WTC11 (cell line): ENCODE data around the gene NUDT14.

Experiments
- ATF1 ChIP-seq: sonication (generic); formaldehyde crosslinking; IDR thresholded peaks from 2 replicates; pipeline ENCODE4 v1.8.1; 2023; ENCODE audit warnings: mild to moderate bottlenecking, moderate library complexity, missing genetic modification reagents
- ESRRA ChIP-seq: sonication (generic); formaldehyde crosslinking; IDR thresholded peaks from 2 replicates; pipeline ENCODE4 v1.8.1; 2022; ENCODE audit warnings: mild to moderate bottlenecking, missing genetic modification reagents, borderline replicate concordance
- GABPB1 ChIP-seq: sonication (generic); formaldehyde crosslinking; IDR thresholded peaks from 2 replicates; pipeline ENCODE4 v1.8.1; 2023; ENCODE audit warnings: mild to moderate bottlenecking, missing genetic modification reagents
- JUN ChIP-seq: sonication (generic); formaldehyde crosslinking; IDR thresholded peaks from 2 replicates; pipeline ENCODE4 v1.8.0; 2023; ENCODE audit warnings: mild to moderate bottlenecking, missing genetic modification reagents
- NR3C1 ChIP-seq: sonication (generic); formaldehyde crosslinking; conservative IDR thresholded peaks from 2 replicates; pipeline ENCODE4 v1.8.1; 2023; ENCODE audit warnings: low read depth, mild to moderate bottlenecking, missing genetic modification reagents
- TCF7 ChIP-seq: sonication (generic); formaldehyde crosslinking; IDR thresholded peaks from 2 replicates; pipeline ENCODE4 v1.8.0; 2022; ENCODE audit warnings: mild to moderate bottlenecking, low read depth, missing genetic modification reagents, moderate library complexity
- ZNF138 ChIP-seq: sonication (generic); formaldehyde crosslinking; conservative IDR thresholded peaks from 2 replicates; pipeline ENCODE4 v1.8.1; 2022; ENCODE audit warnings: mild to moderate bottlenecking, moderate library complexity, missing genetic modification reagents
- TF ChIP-seq, protein P1 (sequence below): sonication (generic); formaldehyde crosslinking; IDR thresholded peaks from 2 replicates; pipeline ENCODE4 v1.8.1; 2023; ENCODE audit warnings: mild to moderate bottlenecking, missing genetic modification reagents
- TF ChIP-seq, protein P2 (sequence below): sonication (generic); formaldehyde crosslinking; IDR thresholded peaks from 2 replicates; pipeline ENCODE4 v1.8.1; 2023; ENCODE audit warnings: mild to moderate bottlenecking, missing genetic modification reagents, moderate library complexity
- TF ChIP-seq, protein P3 (sequence below): sonication (generic); formaldehyde crosslinking; IDR thresholded peaks from 2 replicates; pipeline ENCODE4 v1.8.1; 2022; ENCODE audit warnings: mild to moderate bottlenecking, missing genetic modification reagents, moderate library complexity, borderline replicate concordance
- TF ChIP-seq, protein P4 (sequence below): fragments of 200-600 bp; IDR thresholded peaks from 2 replicates; pipeline ENCODE4 v1.8.0; 2022; ENCODE audit warnings: antibody characterized with exemption
- TF ChIP-seq, protein P5 (sequence below): sonication (generic); formaldehyde crosslinking; IDR thresholded peaks from 2 replicates; pipeline ENCODE4 v1.8.0; 2023; ENCODE audit warnings: missing genetic modification reagents
- TF ChIP-seq, protein P6 (sequence below): sonication (generic); formaldehyde crosslinking; IDR thresholded peaks from 2 replicates; pipeline ENCODE4 v1.8.1; 2023; ENCODE audit warnings: mild to moderate bottlenecking, missing genetic modification reagents
- TF ChIP-seq, protein P7 (sequence below): sonication (generic); formaldehyde crosslinking; conservative IDR thresholded peaks from 2 replicates; pipeline ENCODE4 v1.8.1; 2022; ENCODE audit warnings: mild to moderate bottlenecking, missing genetic modification reagents

DNA sequence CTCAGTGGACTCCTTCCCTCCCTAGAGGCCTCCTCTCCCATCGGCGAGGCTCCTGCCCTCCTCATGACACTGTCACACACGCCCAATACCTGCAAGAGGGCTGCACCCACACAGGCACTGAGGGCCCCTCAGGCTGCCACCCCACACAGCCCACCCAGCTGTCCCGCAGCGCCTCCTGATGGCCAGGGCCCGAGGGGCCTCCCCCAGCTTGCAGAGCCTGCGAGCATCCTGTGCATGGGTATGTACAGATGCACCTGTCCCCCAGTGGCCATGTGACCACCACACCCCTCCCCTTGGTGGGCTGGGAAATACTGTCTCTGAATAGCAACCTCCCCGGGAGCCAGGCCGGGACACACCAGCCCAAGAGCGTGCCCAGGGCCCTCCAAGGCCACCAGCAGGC, 19.0 kb upstream of the NUDT14 start:
- TF ChIP-seq, protein P1, sequence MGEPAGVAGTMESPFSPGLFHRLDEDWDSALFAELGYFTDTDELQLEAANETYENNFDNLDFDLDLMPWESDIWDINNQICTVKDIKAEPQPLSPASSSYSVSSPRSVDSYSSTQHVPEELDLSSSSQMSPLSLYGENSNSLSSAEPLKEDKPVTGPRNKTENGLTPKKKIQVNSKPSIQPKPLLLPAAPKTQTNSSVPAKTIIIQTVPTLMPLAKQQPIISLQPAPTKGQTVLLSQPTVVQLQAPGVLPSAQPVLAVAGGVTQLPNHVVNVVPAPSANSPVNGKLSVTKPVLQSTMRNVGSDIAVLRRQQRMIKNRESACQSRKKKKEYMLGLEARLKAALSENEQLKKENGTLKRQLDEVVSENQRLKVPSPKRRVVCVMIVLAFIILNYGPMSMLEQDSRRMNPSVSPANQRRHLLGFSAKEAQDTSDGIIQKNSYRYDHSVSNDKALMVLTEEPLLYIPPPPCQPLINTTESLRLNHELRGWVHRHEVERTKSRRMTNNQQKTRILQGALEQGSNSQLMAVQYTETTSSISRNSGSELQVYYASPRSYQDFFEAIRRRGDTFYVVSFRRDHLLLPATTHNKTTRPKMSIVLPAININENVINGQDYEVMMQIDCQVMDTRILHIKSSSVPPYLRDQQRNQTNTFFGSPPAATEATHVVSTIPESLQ (CRISPR knock-in tag), result no peak
- TF ChIP-seq JUN (CRISPR knock-in tag), result no peak
- TF ChIP-seq, protein P2, sequence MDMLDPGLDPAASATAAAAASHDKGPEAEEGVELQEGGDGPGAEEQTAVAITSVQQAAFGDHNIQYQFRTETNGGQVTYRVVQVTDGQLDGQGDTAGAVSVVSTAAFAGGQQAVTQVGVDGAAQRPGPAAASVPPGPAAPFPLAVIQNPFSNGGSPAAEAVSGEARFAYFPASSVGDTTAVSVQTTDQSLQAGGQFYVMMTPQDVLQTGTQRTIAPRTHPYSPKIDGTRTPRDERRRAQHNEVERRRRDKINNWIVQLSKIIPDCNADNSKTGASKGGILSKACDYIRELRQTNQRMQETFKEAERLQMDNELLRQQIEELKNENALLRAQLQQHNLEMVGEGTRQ (CRISPR knock-in tag), result peak; percentile 45; the same call in 1 of the 2 replicates
- TF ChIP-seq, protein P3, sequence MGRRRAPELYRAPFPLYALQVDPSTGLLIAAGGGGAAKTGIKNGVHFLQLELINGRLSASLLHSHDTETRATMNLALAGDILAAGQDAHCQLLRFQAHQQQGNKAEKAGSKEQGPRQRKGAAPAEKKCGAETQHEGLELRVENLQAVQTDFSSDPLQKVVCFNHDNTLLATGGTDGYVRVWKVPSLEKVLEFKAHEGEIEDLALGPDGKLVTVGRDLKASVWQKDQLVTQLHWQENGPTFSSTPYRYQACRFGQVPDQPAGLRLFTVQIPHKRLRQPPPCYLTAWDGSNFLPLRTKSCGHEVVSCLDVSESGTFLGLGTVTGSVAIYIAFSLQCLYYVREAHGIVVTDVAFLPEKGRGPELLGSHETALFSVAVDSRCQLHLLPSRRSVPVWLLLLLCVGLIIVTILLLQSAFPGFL (CRISPR knock-in tag), result no peak
- no peak for TF ChIP-seq NR3C1 (CRISPR knock-in tag)
- TF ChIP-seq, protein P4, sequence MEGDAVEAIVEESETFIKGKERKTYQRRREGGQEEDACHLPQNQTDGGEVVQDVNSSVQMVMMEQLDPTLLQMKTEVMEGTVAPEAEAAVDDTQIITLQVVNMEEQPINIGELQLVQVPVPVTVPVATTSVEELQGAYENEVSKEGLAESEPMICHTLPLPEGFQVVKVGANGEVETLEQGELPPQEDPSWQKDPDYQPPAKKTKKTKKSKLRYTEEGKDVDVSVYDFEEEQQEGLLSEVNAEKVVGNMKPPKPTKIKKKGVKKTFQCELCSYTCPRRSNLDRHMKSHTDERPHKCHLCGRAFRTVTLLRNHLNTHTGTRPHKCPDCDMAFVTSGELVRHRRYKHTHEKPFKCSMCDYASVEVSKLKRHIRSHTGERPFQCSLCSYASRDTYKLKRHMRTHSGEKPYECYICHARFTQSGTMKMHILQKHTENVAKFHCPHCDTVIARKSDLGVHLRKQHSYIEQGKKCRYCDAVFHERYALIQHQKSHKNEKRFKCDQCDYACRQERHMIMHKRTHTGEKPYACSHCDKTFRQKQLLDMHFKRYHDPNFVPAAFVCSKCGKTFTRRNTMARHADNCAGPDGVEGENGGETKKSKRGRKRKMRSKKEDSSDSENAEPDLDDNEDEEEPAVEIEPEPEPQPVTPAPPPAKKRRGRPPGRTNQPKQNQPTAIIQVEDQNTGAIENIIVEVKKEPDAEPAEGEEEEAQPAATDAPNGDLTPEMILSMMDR, result no peak
- no peak for TF ChIP-seq ZNF138 (CRISPR knock-in tag)
- TF ChIP-seq, protein P5, sequence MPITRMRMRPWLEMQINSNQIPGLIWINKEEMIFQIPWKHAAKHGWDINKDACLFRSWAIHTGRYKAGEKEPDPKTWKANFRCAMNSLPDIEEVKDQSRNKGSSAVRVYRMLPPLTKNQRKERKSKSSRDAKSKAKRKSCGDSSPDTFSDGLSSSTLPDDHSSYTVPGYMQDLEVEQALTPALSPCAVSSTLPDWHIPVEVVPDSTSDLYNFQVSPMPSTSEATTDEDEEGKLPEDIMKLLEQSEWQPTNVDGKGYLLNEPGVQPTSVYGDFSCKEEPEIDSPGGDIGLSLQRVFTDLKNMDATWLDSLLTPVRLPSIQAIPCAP (CRISPR knock-in tag), result no peak
- no peak for TF ChIP-seq ESRRA (CRISPR knock-in tag)
- TF ChIP-seq GABPB1 (CRISPR knock-in tag), result no peak
- no peak for TF ChIP-seq TCF7 (CRISPR knock-in tag)
- TF ChIP-seq, protein P6, sequence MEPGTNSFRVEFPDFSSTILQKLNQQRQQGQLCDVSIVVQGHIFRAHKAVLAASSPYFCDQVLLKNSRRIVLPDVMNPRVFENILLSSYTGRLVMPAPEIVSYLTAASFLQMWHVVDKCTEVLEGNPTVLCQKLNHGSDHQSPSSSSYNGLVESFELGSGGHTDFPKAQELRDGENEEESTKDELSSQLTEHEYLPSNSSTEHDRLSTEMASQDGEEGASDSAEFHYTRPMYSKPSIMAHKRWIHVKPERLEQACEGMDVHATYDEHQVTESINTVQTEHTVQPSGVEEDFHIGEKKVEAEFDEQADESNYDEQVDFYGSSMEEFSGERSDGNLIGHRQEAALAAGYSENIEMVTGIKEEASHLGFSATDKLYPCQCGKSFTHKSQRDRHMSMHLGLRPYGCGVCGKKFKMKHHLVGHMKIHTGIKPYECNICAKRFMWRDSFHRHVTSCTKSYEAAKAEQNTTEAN (CRISPR knock-in tag), result no peak
- TF ChIP-seq ATF1, result no peak
- TF ChIP-seq, protein P7, sequence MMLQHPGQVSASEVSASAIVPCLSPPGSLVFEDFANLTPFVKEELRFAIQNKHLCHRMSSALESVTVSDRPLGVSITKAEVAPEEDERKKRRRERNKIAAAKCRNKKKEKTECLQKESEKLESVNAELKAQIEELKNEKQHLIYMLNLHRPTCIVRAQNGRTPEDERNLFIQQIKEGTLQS (CRISPR knock-in tag), result no peak
